ENCODE data around the gene SHISA3. TPM values are rescaled to one million over a fixed set of nuclear protein-coding genes. Genes with fewer than 3 reads are reported as not detected.

Gene SHISA3
- polyA plus RNA-seq (2012; ENCODE audit: insufficient read depth, insufficient read length, low read depth) = 3.8 TPM

DNA sequence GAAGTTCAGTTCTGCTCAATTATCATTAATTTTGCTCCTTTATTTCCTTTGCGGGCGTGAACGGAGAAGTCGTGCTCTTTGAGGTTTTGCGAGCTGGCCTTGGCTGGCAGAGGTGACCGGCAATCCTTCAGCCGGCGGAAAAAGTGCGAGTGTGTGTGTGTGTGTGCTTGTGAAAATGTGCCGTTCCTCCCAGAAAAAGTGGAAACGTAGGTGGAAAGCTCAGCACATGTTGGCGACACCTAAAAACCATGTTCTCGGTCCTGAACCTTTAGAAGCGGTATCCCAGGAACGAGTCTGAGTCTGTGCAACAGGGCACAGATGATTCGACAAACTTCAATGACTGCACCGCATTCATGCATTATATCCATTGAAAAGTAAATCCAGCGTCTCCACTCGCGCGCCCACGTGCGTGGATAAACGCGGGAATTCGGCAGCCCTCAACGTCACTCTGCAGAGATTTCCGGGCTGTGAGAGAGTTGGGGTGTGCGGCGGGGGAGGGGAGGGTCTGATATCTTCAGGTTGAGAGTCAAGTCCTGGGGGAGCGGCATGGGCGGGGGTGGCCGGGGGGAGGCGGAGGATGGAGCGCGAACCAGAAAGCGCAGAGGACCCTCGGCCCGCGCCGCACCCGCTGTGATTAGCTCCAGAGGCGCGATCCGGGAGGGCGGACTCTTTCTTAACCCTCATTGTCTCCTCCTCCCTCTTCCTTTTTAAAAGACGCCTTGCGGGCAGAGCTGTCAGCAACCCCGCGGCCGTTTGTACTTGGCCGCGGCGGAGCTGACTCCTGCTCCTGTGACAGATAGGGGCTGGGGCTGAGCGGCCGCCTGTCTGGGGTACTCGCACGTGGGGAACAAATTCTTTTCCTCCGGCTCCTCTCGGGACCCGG, at the start of gene SHISA3:
Gene SHISA3, plus strand, starts transcription at position 737 of the 883 bp plus-strand sequence. CDS start 569 bp downstream, outside the sequence.
- TF ChIP-seq, protein P1, sequence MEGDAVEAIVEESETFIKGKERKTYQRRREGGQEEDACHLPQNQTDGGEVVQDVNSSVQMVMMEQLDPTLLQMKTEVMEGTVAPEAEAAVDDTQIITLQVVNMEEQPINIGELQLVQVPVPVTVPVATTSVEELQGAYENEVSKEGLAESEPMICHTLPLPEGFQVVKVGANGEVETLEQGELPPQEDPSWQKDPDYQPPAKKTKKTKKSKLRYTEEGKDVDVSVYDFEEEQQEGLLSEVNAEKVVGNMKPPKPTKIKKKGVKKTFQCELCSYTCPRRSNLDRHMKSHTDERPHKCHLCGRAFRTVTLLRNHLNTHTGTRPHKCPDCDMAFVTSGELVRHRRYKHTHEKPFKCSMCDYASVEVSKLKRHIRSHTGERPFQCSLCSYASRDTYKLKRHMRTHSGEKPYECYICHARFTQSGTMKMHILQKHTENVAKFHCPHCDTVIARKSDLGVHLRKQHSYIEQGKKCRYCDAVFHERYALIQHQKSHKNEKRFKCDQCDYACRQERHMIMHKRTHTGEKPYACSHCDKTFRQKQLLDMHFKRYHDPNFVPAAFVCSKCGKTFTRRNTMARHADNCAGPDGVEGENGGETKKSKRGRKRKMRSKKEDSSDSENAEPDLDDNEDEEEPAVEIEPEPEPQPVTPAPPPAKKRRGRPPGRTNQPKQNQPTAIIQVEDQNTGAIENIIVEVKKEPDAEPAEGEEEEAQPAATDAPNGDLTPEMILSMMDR (IDR thresholded peaks at IDR 0.05; ENCODE audit: low read depth, low read length) = no peak
- Histone ChIP-seq H3K4me3 (ENCODE audit: low read depth, low read length) (peak within 1 kb of the TSS; percentile 78), H3K27me3 (no peaks in the 10 kb centered on the region), H3K36me3 (no peaks in the 10 kb centered on the region), H3K4me1 (peaks cover 8% of the 10 kb centered on the region), H3K9me3 (no peaks in the 10 kb centered on the region)
- peak; percentile 60 for DNase-seq

- Histone ChIP-seq H3K4me1 (peaks cover 7% of the 10 kb centered on the region), H3K9me3 (no peaks in the 10 kb centered on the region), H3K27me3 (no peaks in the 10 kb centered on the region), H3K4me3 (ENCODE audit: low read depth, low read length) (no peak overlapping the region), H3K36me3 (no peaks in the 10 kb centered on the region)
- DNase-seq = no peak
- TF ChIP-seq, protein P1 (IDR thresholded peaks at IDR 0.05; ENCODE audit: low read depth, low read length) = no peak
These were observed 49.0 kb upstream of the SHISA3 start for GRCh38 chr4:42348247-42348646.

DNA sequence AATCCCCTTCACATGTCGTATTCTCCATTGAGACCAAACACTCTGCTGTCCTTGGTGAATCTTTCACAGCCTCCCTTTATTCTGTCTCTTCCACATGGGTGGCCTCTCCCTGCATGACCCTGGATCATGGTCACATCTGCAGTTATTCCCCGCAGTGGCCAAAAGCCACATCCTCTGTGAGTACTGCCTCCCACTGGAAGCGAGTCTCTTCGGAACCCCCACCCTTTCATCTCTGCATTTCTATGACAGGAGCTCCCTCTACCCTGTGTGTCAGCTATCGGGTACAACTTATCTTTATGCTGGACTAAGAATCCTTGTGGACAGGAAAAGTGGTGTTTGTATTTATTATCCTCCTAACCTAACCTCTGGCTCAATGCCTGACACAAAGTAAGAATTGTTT, 48.6 kb upstream of the SHISA3 start:
- no peak for DNase-seq
- Histone ChIP-seq H3K4me3 (ENCODE audit: low read depth, low read length) (no peak overlapping the region), H3K36me3 (no peaks in the 10 kb centered on the region), H3K4me1 (peaks cover 7% of the 10 kb centered on the region), H3K27me3 (no peaks in the 10 kb centered on the region), H3K9me3 (no peaks in the 10 kb centered on the region)
- TF ChIP-seq, protein P1 (IDR thresholded peaks at IDR 0.05; ENCODE audit: low read depth, low read length) = peak; percentile 3; the same call in 1 of the 2 replicates

DNA sequence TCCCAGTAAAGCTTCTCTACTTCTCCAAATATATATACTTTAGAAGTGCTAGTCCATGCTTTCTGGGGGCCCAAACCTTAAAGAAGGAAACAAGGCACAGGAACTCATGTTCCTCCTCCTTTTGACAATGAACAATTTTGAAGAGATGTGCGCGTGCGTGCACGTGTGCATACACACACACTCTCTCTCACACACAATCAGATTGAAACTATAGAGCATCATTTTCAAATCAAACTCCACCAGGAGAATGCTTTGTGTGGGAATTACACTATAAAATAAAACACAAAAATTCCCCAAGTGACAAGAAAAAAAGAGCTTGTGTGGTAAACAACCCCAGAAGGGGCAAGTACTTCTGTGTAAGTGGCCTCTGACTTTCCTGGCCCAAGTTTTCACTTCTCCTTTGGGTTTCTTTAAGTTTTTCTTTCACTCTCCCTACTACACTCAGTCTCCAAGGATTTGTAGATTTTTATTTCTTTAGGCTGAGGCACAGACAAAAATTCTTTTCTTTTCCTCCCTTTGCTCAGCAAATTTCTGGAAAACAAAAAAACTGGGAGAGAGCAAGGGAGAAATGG, 46.6 kb upstream of the SHISA3 start:
- Histone ChIP-seq H3K4me1 (peaks cover 2% of the 10 kb centered on the region), H3K36me3 (no peaks in the 10 kb centered on the region), H3K4me3 (ENCODE audit: low read depth, low read length) (no peak overlapping the region), H3K9me3 (no peaks in the 10 kb centered on the region), H3K27me3 (no peaks in the 10 kb centered on the region)
- no peak for DNase-seq
- TF ChIP-seq, protein P1 (IDR thresholded peaks at IDR 0.05; ENCODE audit: low read depth, low read length) = no peak

DNA sequence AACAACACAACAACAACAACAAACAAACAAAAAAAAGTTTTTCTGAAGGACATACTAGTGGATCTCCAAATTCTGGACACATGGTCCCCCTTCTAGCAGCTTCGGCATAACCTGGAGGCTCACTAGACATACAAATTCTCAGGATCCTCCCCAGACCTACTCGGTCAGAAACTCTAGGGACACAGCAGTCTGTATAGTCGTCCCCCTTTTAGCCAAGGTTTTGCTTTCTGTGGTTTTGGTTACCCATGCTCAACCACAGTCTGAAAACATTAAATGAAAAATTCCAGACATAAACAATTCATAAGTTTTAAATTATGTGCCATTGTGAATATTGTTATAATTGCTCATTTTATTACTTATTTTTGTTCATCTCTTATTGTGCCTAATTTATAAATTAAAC, 45.2 kb upstream of the SHISA3 start:
- TF ChIP-seq, protein P1 (IDR thresholded peaks at IDR 0.05; ENCODE audit: low read depth, low read length) = no peak
- H3K27me3 ChIP-seq = no peaks in the 10 kb centered on the region
- H3K36me3 ChIP-seq = no peaks in the 10 kb centered on the region
- no peak for DNase-seq
- no peaks in the 10 kb centered on the region for H3K9me3 ChIP-seq
- H3K4me1 ChIP-seq = peaks cover 5% of the 10 kb centered on the region
- no peak overlapping the region for H3K4me3 ChIP-seq (ENCODE audit: low read depth, low read length)

DNA sequence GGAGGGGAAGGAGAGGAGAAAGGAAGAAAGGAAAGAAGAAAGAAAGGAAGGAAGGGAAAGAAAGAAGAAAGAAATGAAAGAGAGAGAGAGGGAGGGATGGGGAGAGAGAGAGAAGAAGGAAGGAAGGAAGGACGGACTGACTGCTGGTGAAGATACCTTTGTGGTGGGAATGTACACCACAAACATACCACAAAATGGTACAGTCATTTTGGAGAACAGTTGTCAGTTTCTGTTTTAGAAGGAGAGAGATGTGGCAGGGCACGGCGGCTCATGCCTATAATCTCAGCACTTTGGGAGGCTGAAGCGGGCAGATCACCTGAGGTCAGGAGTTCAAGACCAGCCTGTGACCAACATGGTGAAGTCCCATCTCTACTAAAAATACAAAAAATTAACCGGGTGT, 40.0 kb upstream of the SHISA3 start:
- Histone ChIP-seq H3K9me3 (no peaks in the 10 kb centered on the region), H3K27me3 (no peaks in the 10 kb centered on the region), H3K36me3 (no peaks in the 10 kb centered on the region), H3K4me1 (peaks cover 5% of the 10 kb centered on the region), H3K4me3 (ENCODE audit: low read depth, low read length) (no peak overlapping the region)
- DNase-seq = no peak
- TF ChIP-seq, protein P1 (IDR thresholded peaks at IDR 0.05; ENCODE audit: low read depth, low read length) = no peak

Measured in BE2C (cell line).